HepG2 (cell line): ENCODE results near the gene CDKN1C. TPM values are rescaled to one million over a fixed set of nuclear protein-coding genes. Genes with fewer than 3 reads are reported as not detected.

Source experiments
- BRCA1 ChIP-seq: sonication (generic); formaldehyde crosslinking; IDR thresholded peaks from 2 replicates; pipeline ENCODE4 v1.4.0; 2020; ENCODE audit warnings: missing genetic modification reagents
- BRF2 ChIP-seq: sonication (generic); formaldehyde crosslinking; IDR thresholded peaks from 2 replicates; pipeline ENCODE4 v1.8.1; 2022; ENCODE audit warnings: mild to moderate bottlenecking, missing genetic modification reagents
- HBP1 ChIP-seq: IDR thresholded peaks from 2 replicates; pipeline ENCODE4 v1.6.1; 2016; ENCODE audit warnings: low read depth, control low read depth
- HOXA7 ChIP-seq: sonication (generic); formaldehyde crosslinking; IDR thresholded peaks from 2 replicates; pipeline ENCODE4 v1.8.1; 2022; ENCODE audit warnings: mild to moderate bottlenecking, missing genetic modification reagents, moderate library complexity
- KLF11 ChIP-seq: IDR thresholded peaks from 2 replicates; pipeline ENCODE4 v1.6.1; 2016; ENCODE audit warnings: missing compliant biosample characterization
- MAF1 ChIP-seq: sonication (generic); formaldehyde crosslinking; IDR thresholded peaks from 2 replicates; pipeline ENCODE4 v1.5.0; 2020; ENCODE audit warnings: missing genetic modification reagents, borderline replicate concordance
- MATR3 ChIP-seq: sonication (generic); formaldehyde crosslinking; IDR thresholded peaks from 2 replicates; pipeline ENCODE4 v1.4.0; 2020; ENCODE audit warnings: missing genetic modification reagents
- NCOA5 ChIP-seq: sonication (generic); formaldehyde crosslinking; IDR thresholded peaks from 2 replicates; pipeline ENCODE4 v1.4.0; 2020; ENCODE audit warnings: missing genetic modification reagents
- NFE2 ChIP-seq: sonication (generic); formaldehyde crosslinking; IDR thresholded peaks from 2 replicates; pipeline ENCODE4 v1.4.0; 2020; ENCODE audit warnings: missing genetic modification reagents
- PCBP2 ChIP-seq: fragments of 200-400 bp; formaldehyde crosslinking; optimal IDR thresholded peaks from 2 replicates; pipeline ENCODE3; 2018; ENCODE audit warnings: low read length, low read depth; ENCODE audit not compliant: poor library complexity, severe bottlenecking
- POLR2A ChIP-seq, 2 experiments: IDR thresholded peaks; 2 replicates each; pipeline ENCODE4 v1.6.1; 2011; ENCODE audit warnings: low read depth in 2 of 2, low read length in 2 of 2, mild to moderate bottlenecking in 1 of 2, moderate library complexity in 1 of 2; ENCODE audit not compliant: insufficient read depth in 1 of 2
- PRDM15 ChIP-seq: sonication (generic); formaldehyde crosslinking; IDR thresholded peaks from 2 replicates; pipeline ENCODE4 v1.4.0; 2020; ENCODE audit warnings: missing genetic modification reagents
- RBM39 ChIP-seq: fragments of 200-400 bp; formaldehyde crosslinking; IDR thresholded peaks from one replicate; pipeline ENCODE4 v1.6.1; 2018; ENCODE audit warnings: antibody characterized with exemption, mild to moderate bottlenecking, low read depth, low read length; ENCODE audit not compliant: poor library complexity, severe bottlenecking
- REXO4 ChIP-seq: sonication (generic); formaldehyde crosslinking; IDR thresholded peaks from 2 replicates; pipeline ENCODE4 v1.8.0; 2022; ENCODE audit warnings: missing genetic modification reagents, mild to moderate bottlenecking, borderline replicate concordance
- ZFP62 ChIP-seq: sonication (generic); formaldehyde crosslinking; IDR thresholded peaks from 2 replicates; pipeline ENCODE4 v1.4.0; 2020; ENCODE audit warnings: missing genetic modification reagents
- ZNF224 ChIP-seq: sonication (generic); formaldehyde crosslinking; IDR thresholded peaks from 2 replicates; pipeline ENCODE4 v1.5.0; 2020; ENCODE audit warnings: mild to moderate bottlenecking, missing genetic modification reagents
- ZNF235 ChIP-seq: sonication (generic); formaldehyde crosslinking; IDR thresholded peaks from 2 replicates; pipeline ENCODE4 v1.8.1; 2023; ENCODE audit warnings: mild to moderate bottlenecking, missing genetic modification reagents, borderline replicate concordance
- ZNF24 ChIP-seq: fragments of 450-650 bp; IDR thresholded peaks from 2 replicates; pipeline ENCODE4 v1.6.1; 2017; ENCODE audit warnings: antibody characterized with exemption, mild to moderate bottlenecking
- ZNF605 ChIP-seq: sonication (generic); formaldehyde crosslinking; IDR thresholded peaks from 2 replicates; pipeline ENCODE4 v1.8.0; 2022; ENCODE audit warnings: mild to moderate bottlenecking, missing genetic modification reagents
- ZNF776 ChIP-seq: sonication (generic); formaldehyde crosslinking; IDR thresholded peaks from 2 replicates; pipeline ENCODE4 v1.4.0; 2020; ENCODE audit warnings: mild to moderate bottlenecking, missing genetic modification reagents
- ZNF777 ChIP-seq: sonication (generic); formaldehyde crosslinking; IDR thresholded peaks from 2 replicates; pipeline ENCODE4 v1.4.0; 2020; ENCODE audit warnings: missing genetic modification reagents
- ZNF781 ChIP-seq: sonication (generic); formaldehyde crosslinking; IDR thresholded peaks from 2 replicates; pipeline ENCODE4 v1.5.1; 2020; ENCODE audit warnings: borderline replicate concordance, mild to moderate bottlenecking, missing genetic modification reagents; ENCODE audit errors: not compliant biosample characterization
- ZSCAN30 ChIP-seq: sonication (generic); formaldehyde crosslinking; IDR thresholded peaks from 2 replicates; pipeline ENCODE4 v1.5.0; 2020; ENCODE audit warnings: mild to moderate bottlenecking, missing genetic modification reagents
- polyA plus RNA-seq, 8 experiments: library from polyadenylated mRNA; depleted of rRNA in 3 of 8; stranded (reverse) in 7 of 8; unstranded in 1 of 8; fragments of >200 nt; fragmentation: Illumina TruSeq in 4 of 8; extraction: Trizol in 4 of 8; gene quantifications; 2 replicates each; pipeline versions ENCODE4 v1.2.1 to v1.2.3, GENCODE V29; 2011 to 2016; ENCODE audit warnings: low read depth in 4 of 8, missing spikeins in 1 of 8, mixed read lengths in 1 of 8; ENCODE audit not compliant: insufficient read depth in 1 of 8
- total RNA-seq, 5 experiments: library from RNA; depleted of rRNA; stranded (reverse); fragments of >200 nt; fragmentation: Illumina TruSeq; extraction: Trizol; gene quantifications; 2 replicates each; pipeline ENCODE4 v1.2.3, GENCODE V29; 2016; ENCODE audit warnings: low read depth in 1 of 5
- TF ChIP-seq, protein P1 (sequence below): sonication (generic); formaldehyde crosslinking; IDR thresholded peaks from 2 replicates; pipeline ENCODE4 v1.4.0; 2020; ENCODE audit warnings: mild to moderate bottlenecking, missing genetic modification reagents

Gene CDKN1C
- total and polyA plus RNA-seq, 2 of the 13 experiments (the other 11 are each of a cell fraction or from before 2014, with no cell fraction given), result not detected

DNA sequence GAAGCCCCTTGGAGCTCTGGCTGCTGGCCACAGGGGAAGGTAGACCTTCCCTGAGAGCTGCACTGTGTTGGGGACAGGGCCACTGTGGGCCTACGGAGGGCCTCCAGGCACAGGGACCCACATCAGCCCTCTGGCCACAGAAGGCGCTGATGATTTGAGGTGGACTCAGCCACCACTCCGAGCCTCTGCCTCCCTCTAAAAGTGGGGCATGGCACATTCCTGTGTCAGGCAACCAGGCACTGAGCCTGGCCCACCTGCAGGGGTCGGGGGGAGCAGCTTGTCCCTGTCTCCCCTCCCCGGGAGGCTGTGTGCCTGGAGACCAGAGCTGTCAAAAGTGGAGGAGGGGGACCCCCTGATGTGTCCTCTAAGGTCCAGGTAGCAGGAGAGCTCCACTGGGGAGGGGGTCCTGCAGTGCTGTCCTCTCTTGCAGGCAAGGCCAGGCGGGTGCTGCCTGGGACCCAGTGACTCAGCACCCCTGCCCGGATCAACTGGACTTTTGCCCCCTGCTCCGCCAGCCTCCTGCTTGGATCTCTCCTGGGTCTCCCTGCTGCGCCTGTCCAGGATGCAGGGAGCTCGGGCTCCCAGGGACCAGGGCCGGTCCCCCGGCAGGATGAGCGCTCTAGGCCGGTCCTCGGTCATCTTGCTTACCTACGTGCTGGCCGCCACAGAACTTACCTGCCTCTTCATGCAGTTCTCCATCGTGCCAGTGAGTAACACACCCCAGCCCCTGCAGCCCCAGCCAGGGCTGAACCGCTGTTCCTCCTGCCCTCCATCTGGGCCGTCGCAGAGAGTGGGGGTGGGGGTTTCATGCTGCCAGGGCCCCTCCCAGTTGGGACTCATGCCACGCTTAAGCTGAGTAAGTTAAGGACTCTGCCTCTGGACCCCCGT is 17.5 kb upstream of the CDKN1C start (continued):
- TF ChIP-seq ZNF776, result no peak; the same call in 1 of the 2 replicates
- TF ChIP-seq NFE2, result peak; percentile 93
- no peak for TF ChIP-seq MATR3 (CRISPR knock-in tag)
- 0 out of 2 replicates have a peak, but pooled peaks have one; percentile 46 for TF ChIP-seq ZNF224 (CRISPR knock-in tag)
- TF ChIP-seq ZSCAN30 (CRISPR knock-in tag), result no peak
- no peak; the same call in 1 of the 2 replicates for TF ChIP-seq ZNF777 (CRISPR knock-in tag)
- TF ChIP-seq, protein P1, sequence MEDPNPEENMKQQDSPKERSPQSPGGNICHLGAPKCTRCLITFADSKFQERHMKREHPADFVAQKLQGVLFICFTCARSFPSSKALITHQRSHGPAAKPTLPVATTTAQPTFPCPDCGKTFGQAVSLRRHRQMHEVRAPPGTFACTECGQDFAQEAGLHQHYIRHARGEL (CRISPR knock-in tag), result no peak
- TF ChIP-seq POLR2A (IDR thresholded peaks at IDR 0.05; ENCODE audit: insufficient read depth in 1 of 2, low read depth in 2 of 2, low read length in 2 of 2), result peak; percentile 47 to 60; a peak in 3 of 4 replicates
- TF ChIP-seq BRF2, result no peak
- no peak for TF ChIP-seq ZNF24
- no peak for TF ChIP-seq KLF11
- TF ChIP-seq PCBP2, result no peak
- TF ChIP-seq HBP1, result 0 out of 2 replicates have a peak, but pooled peaks have one; percentile 44
- no peak for TF ChIP-seq ZFP62 (CRISPR knock-in tag)
- no peak for TF ChIP-seq HOXA7
- TF ChIP-seq REXO4 (CRISPR knock-in tag), result no peak
- no peak for TF ChIP-seq BRCA1 (CRISPR knock-in tag)
- no peak for TF ChIP-seq NCOA5
- no peak for TF ChIP-seq ZNF781 (CRISPR knock-in tag)
- no peak for TF ChIP-seq PRDM15 (CRISPR knock-in tag)
- no peak for TF ChIP-seq MAF1
- TF ChIP-seq ZNF605 (CRISPR knock-in tag), result no peak
- no peak for TF ChIP-seq RBM39
- TF ChIP-seq ZNF235 (CRISPR knock-in tag), result no peak
